HepG2 (cell line): ENCODE measurements around the gene ATG16L2. TPM values are rescaled to one million over a fixed set of nuclear protein-coding genes. Genes with fewer than 3 reads are reported as not detected.

Source experiments
- ATAC-seq: fragments of 200-7000 bp; cut with Tn5 transposase; 3 replicates; pipeline ENCODE4 v1.9.1; 2020; ENCODE audit warnings: mild to moderate bottlenecking, moderate library complexity
- BruUV-seq: library from RNA; stranded (reverse); fragments of 400-500 nt; replicated peaks from 2 replicates; lab custom pipeline; 2021; lab: Mats Ljungman, UMichigan
- CTCF ChIA-PET: fragments of 300-600 bp; formaldehyde crosslinking; extraction: SDS; loops from one replicate; lab custom pipeline; 2021; ENCODE audit warnings: low total read pairs, inconsistent platforms, low intra/inter-chr PET ratio; lab: Yijun Ruan, JAX
- POLR2A ChIA-PET: fragments of 350-600 bp; sonication (Branson Sonifier 250); formaldehyde crosslinking; loops from one replicate; lab custom pipeline; 2020; ENCODE audit warnings: antibody characterized with exemption, inconsistent platforms; lab: Yijun Ruan, JAX
- DNase-seq: peaks from one replicate; pipeline ENCODE4 v3.0.0-alpha.2; 2015; ENCODE audit warnings: low spot score
- FAIRE-seq: peaks from 3 replicates; lab custom pipeline; 2011; peaks lifted over from hg19 to GRCh38; lab: Jason Lieb, UNC
- H2AFZ ChIP-seq: one replicate; pipeline ENCODE4 v1.6.1; 2011; ENCODE audit warnings: low read length, inconsistent platforms
- H3K27ac ChIP-seq: fragments of 300-600 bp; 3 replicates; pipeline ENCODE4 v1.8.0; 2011; ENCODE audit warnings: mixed run types, mild to moderate bottlenecking, mixed read lengths, low read length, inconsistent platforms; ENCODE audit not compliant: insufficient read depth; ENCODE audit errors: extremely low read length
- H3K27me3 ChIP-seq, 2 experiments: fragments of 200-600 bp in 1 of 2; 2 replicates in 1 of 2; 3 replicates in 1 of 2; pipeline versions ENCODE4 v1.6.0 to v1.8.0; 2011; ENCODE audit warnings: low read length in 2 of 2, mild to moderate bottlenecking in 2 of 2, moderate library complexity in 2 of 2, inconsistent platforms in 1 of 2; ENCODE audit not compliant: insufficient read depth in 2 of 2, control insufficient read depth in 1 of 2
- H3K36me3 ChIP-seq, 2 experiments: fragments of 200-600 bp in 1 of 2; replicated peaks in 1 of 2; 2 replicates in 1 of 2; 3 replicates in 1 of 2; pipeline versions ENCODE4 v1.5.1 to v1.8.0; 2011; ENCODE audit warnings: low read length in 2 of 2, inconsistent platforms in 1 of 2; ENCODE audit not compliant: insufficient read depth in 2 of 2, control insufficient read depth in 1 of 2
- H3K4me1 ChIP-seq: 2 replicates; pipeline ENCODE4 v1.5.1; 2012; ENCODE audit warnings: low read length, inconsistent platforms; ENCODE audit not compliant: insufficient read depth
- H3K4me2 ChIP-seq: 2 replicates; pipeline ENCODE4 v1.6.0; 2011; ENCODE audit warnings: low read depth, low read length, inconsistent platforms
- H3K4me3 ChIP-seq, 3 experiments: fragments of 200-600 bp in 1 of 3; sonication (generic), shearing (Covaris generic) in 1 of 3; replicated peaks in 1 of 3; 2 replicates each; pipeline ENCODE4 v1.5.1; 2011 to 2016; ENCODE audit warnings: low read length in 3 of 3, inconsistent platforms in 2 of 3, low read depth in 2 of 3, mild to moderate bottlenecking in 2 of 3, control low read depth in 1 of 3, mixed read lengths in 1 of 3; ENCODE audit not compliant: insufficient read depth in 1 of 3
- H3K79me2 ChIP-seq: one replicate; pipeline ENCODE4 v1.6.1; 2011; ENCODE audit warnings: low read length, inconsistent platforms; ENCODE audit not compliant: insufficient read depth
- H3K9ac ChIP-seq: 2 replicates; pipeline ENCODE4 v1.6.0; 2011; ENCODE audit warnings: mild to moderate bottlenecking, low read depth, low read length, inconsistent platforms; ENCODE audit not compliant: insufficient read depth
- H3K9me3 ChIP-seq: 2 replicates; pipeline ENCODE4 v1.5.1; 2012; ENCODE audit warnings: mild to moderate bottlenecking, low read length
- H4K20me1 ChIP-seq: 2 replicates; pipeline ENCODE4 v1.6.0; 2011; ENCODE audit warnings: inconsistent platforms, mild to moderate bottlenecking, low read length, moderate library complexity; ENCODE audit not compliant: insufficient read depth
- KDM2A ChIP-seq: sonication (generic); formaldehyde crosslinking; IDR thresholded peaks from 2 replicates; pipeline ENCODE4 v1.4.0; 2020; ENCODE audit warnings: low read depth, missing genetic modification reagents, borderline replicate concordance
- KMT2B ChIP-seq: IDR thresholded peaks from 2 replicates; pipeline ENCODE4 v1.6.1; 2016; ENCODE audit warnings: missing genetic modification reagents, missing compliant biosample characterization
- NFRKB ChIP-seq: fragments of 450-650 bp; IDR thresholded peaks from 2 replicates; pipeline ENCODE4 v1.6.1; 2017
- ZBTB26 ChIP-seq: IDR thresholded peaks from 2 replicates; pipeline ENCODE4 v1.6.1; 2016; ENCODE audit warnings: missing compliant biosample characterization, missing genetic modification reagents, borderline replicate concordance
- ZNF580 ChIP-seq: IDR thresholded peaks from 2 replicates; pipeline ENCODE4 v1.6.1; 2016; ENCODE audit warnings: low read depth, borderline replicate concordance
- ZNF7 ChIP-seq: IDR thresholded peaks from 2 replicates; pipeline ENCODE4 v1.6.1; 2016; ENCODE audit warnings: missing biosample characterization, missing genetic modification reagents
- WGBS: methylation state at CpG from one replicate; pipeline ENCODE4 v1.1.6; 2017; ENCODE audit warnings: low lambda C conversion rate; 5-methylcytosine and 5-hydroxymethylcytosine counted together
- in situ Hi-C: cut with HindIII; loops from 2 replicates; pipeline ENCODE4 v1.10.0; 2017; ENCODE audit warnings: low pct_unique_long_range_greater_than_20kb; ENCODE audit not compliant: extremely low pct_ligation_motif_present
- intact Hi-C: fragments of 100-400 bp; cut with micrococcal nuclease; formaldehyde crosslinking; loops from one replicate; pipeline ENCODE4 v1.10.0; 2022; ENCODE audit not compliant: unreplicated experiment
- polyA plus RNA-seq, 8 experiments: library from polyadenylated mRNA; depleted of rRNA in 3 of 8; stranded (reverse) in 7 of 8; unstranded in 1 of 8; fragments of >200 nt; fragmentation: Illumina TruSeq in 4 of 8; extraction: Trizol in 4 of 8; gene quantifications; 2 replicates each; pipeline versions ENCODE4 v1.2.1 to v1.2.3, GENCODE V29; 2011 to 2016; ENCODE audit warnings: low read depth in 4 of 8, missing spikeins in 1 of 8, mixed read lengths in 1 of 8; ENCODE audit not compliant: insufficient read depth in 1 of 8
- total RNA-seq, 5 experiments: library from RNA; depleted of rRNA; stranded (reverse); fragments of >200 nt; fragmentation: Illumina TruSeq; extraction: Trizol; gene quantifications; 2 replicates each; pipeline ENCODE4 v1.2.3, GENCODE V29; 2016; ENCODE audit warnings: low read depth in 1 of 5

ATG16L2 gene
- total and polyA plus RNA-seq, 2 of the 13 experiments (the other 11 are each of a cell fraction or from before 2014, with no cell fraction given) = 6.2 to 14.8 TPM

- H3K27me3 ChIP-seq = no peaks in the 10 kb centered on the region
- BruUV-seq = no TSS peak
- POLR2A ChIA-PET = no interaction called here
Measured at GRCh38 chr11:72825661-72826060, 11.4 kb downstream of the ATG16L2 start.

More at GRCh38 chr11:72825661-72826060, 11.4 kb downstream of the ATG16L2 start:
- Histone ChIP-seq H3K4me1 (peaks cover 25% of the 10 kb centered on the region), H3K9ac (no peak overlapping the region), H3K9me3 (no peaks in the 10 kb centered on the region), H4K20me1 (no peaks in the 10 kb centered on the region), H2AFZ (no peak overlapping the region), H3K36me3 (no peaks in the 10 kb centered on the region), H3K27ac (no peak overlapping the region), H3K4me3 (no peak overlapping the region), H3K4me2 (no peak overlapping the region), H3K79me2 (no peaks in the 10 kb centered on the region)
- in situ Hi-C loops (loop anchor here (5.0 kb wide), 1 partner anchor 352 kb away; no protein-coding TSS in a partner anchor), intact Hi-C loops (no loop called here)
- WGBS = 71% methylated on average over 2 of the region's 4 CpGs
- ATAC-seq (no peak), FAIRE-seq (no peak), DNase-seq (no peak)
- CTCF ChIA-PET = no interaction called here
- TF ChIP-seq ZNF580 (no peak), ZNF7 (CRISPR knock-in tag) (no peak), KDM2A (0 out of 2 replicates have a peak, but pooled peaks have one; percentile 13), NFRKB (no peak), KMT2B (CRISPR knock-in tag) (no peak), ZBTB26 (CRISPR knock-in tag) (no peak)
